ENCODE results near the gene CUBN.

GRCh38 chr10:17029581-17030271 is 99.9 kb downstream of the CUBN start:
- TF ChIP-seq EZH2 (IDR thresholded peaks at IDR 0.05; ENCODE audit: insufficient read depth, poor library complexity, severe bottlenecking) (no peak), EZH2phosphoT487 (IDR thresholded peaks at IDR 0.05; ENCODE audit: insufficient read depth, low read depth) (no peak)
